WERI-Rb-1 (cell line): ENCODE results near the gene MYG1.

Experiments
- DNase-seq: peaks from one replicate; pipeline ENCODE4 v3.0.0-alpha.2; 2020
- H3K27ac ChIP-seq: fragments of 250-450 bp; sonication (Bioruptor Pico); 2 replicates; pipeline ENCODE4 v1.5.1; 2020; ENCODE audit warnings: mild to moderate bottlenecking, moderate library complexity
- H3K27me3 ChIP-seq: fragments of 250-450 bp; sonication (Bioruptor Pico); 2 replicates; pipeline ENCODE4 v1.5.1; 2021; ENCODE audit warnings: mild to moderate bottlenecking, low read depth, moderate library complexity; ENCODE audit not compliant: insufficient read depth, severe bottlenecking
- H3K36me3 ChIP-seq: fragments of 250-450 bp; sonication (Bioruptor Pico); 2 replicates; pipeline ENCODE4 v1.5.1; 2020; ENCODE audit warnings: mild to moderate bottlenecking, moderate library complexity
- H3K4me3 ChIP-seq: 2 replicates; pipeline ENCODE4 v1.5.1; 2011; ENCODE audit warnings: low read depth, mild to moderate bottlenecking, control low read depth, low read length
- H3K9me3 ChIP-seq: fragments of 250-450 bp; sonication (Bioruptor Pico); 2 replicates; pipeline ENCODE4 v1.5.1; 2021; ENCODE audit warnings: mild to moderate bottlenecking, moderate library complexity; ENCODE audit not compliant: severe bottlenecking
- TF ChIP-seq, protein P1 (sequence below): IDR thresholded peaks from 2 replicates; pipeline ENCODE4 v1.5.1; 2011; ENCODE audit warnings: low read depth, mild to moderate bottlenecking, control low read depth, inconsistent platforms, low read length

MYG1 gene

DNA sequence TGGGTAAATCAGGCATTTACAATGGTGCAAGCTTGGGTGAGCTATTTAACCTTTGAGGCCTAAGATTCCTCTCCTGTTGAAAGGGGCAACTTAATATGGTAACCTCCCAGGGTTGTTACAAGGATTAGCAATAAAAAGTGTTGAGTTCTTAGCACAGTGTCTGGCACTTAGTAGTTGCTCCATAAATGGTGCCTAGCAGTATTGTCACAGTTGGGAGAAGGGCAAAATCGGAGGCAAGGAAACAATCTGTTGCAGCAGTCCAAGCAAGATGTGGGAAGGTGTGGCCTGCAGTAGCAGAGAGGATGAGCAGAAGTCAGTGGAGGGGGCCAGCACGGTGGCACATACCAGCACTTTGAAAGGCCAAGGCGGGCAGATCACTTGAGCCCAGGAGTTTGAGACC, 44.0 kb downstream of the MYG1 start:
- Histone ChIP-seq H3K4me3 (no peak overlapping the region), H3K36me3 (no peaks in the 10 kb centered on the region), H3K9me3 (no peaks in the 10 kb centered on the region), H3K27me3 (no peaks in the 10 kb centered on the region), H3K27ac (no peak overlapping the region)
- DNase-seq, result no peak
- TF ChIP-seq, protein P1, sequence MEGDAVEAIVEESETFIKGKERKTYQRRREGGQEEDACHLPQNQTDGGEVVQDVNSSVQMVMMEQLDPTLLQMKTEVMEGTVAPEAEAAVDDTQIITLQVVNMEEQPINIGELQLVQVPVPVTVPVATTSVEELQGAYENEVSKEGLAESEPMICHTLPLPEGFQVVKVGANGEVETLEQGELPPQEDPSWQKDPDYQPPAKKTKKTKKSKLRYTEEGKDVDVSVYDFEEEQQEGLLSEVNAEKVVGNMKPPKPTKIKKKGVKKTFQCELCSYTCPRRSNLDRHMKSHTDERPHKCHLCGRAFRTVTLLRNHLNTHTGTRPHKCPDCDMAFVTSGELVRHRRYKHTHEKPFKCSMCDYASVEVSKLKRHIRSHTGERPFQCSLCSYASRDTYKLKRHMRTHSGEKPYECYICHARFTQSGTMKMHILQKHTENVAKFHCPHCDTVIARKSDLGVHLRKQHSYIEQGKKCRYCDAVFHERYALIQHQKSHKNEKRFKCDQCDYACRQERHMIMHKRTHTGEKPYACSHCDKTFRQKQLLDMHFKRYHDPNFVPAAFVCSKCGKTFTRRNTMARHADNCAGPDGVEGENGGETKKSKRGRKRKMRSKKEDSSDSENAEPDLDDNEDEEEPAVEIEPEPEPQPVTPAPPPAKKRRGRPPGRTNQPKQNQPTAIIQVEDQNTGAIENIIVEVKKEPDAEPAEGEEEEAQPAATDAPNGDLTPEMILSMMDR, result no peak

DNA sequence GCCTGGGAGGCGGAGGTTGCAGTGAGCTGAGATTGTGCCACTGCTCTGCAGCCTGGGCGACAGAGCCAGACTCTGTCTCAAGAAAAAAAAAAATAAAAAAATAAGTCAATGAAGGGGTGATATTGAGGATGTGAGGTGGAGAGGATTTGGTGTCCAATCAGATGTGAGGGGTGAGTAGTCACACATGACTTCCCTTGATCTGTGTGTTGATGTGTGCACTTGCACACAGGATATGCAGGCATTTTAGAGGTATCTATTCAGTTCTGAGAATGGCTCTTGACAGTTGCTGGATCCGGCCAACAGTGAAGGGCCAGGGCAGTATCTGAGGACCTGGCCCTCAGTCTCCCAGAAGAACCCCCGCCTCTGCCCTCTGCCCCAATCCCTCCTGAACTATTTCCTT, 44.5 kb downstream of the MYG1 start:
- Histone ChIP-seq H3K27ac (no peak overlapping the region), H3K4me3 (no peak overlapping the region)
- TF ChIP-seq, protein P1, result no peak

DNA sequence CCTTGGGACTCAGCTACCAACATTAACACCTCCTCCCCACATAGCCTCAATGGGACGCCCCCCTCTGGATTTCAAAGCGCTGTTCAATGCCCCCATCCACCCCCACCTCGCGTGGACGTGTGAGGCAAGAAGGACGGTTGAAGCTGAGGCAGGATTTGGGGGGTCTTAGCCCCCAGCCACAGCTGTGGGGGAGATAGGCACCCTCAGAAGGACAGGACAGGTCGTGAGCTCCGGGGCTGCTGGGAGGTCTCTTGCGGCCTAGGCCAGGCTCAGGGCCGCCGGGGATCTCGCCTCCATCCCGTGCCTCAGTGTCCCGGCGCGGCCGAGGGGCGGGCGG, 45.0 kb downstream of the MYG1 start:
- peak overlapping the region; percentile 59 for H3K4me3 ChIP-seq
- DNase-seq, result no peak
- no peak overlapping the region for H3K27ac ChIP-seq
- H3K27me3 ChIP-seq, result no peaks in the 10 kb centered on the region
- no peaks in the 10 kb centered on the region for H3K36me3 ChIP-seq
- TF ChIP-seq, protein P1, result no peak
- no peaks in the 10 kb centered on the region for H3K9me3 ChIP-seq

More for the DNA sequence above, 44.5 kb downstream of the MYG1 start:
- no peaks in the 10 kb centered on the region for H3K36me3 ChIP-seq
- DNase-seq, result no peak
- no peaks in the 10 kb centered on the region for H3K27me3 ChIP-seq
- H3K9me3 ChIP-seq, result no peaks in the 10 kb centered on the region

DNA sequence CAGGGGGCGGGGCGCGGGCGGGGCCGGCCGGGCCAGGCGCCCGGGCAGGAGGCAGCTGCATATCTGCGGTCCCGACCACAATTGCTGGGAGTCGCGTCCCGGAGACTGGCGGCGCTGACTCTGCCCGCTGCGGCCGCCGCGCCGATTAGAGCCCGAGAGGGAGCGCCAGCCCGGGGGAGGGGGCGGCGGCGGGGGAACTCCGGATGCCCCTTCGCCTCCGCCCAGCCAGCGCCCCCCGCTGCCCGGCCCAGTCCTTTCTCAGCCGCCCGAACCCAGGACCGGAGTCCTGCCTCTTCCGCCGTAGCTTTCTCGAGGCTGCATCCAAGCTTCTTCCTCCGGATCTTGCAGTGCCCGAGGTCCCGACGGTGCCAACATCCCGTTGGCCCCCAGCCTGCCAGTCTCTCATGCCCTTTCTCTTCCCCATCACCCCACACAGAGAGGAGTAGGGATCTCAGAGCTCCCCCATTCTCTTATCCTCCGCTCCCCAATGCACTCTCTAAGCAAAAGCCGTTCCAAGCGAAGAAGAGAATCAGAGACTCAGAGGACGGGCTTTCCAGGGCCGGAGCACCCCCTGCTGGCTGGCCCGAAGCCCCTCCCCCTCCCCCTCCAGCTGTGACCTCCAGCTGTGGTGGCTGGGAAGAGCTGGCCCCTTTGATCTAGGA, 45.5 kb downstream of the MYG1 start:
- DNase-seq, result peak; percentile 55
- TF ChIP-seq, protein P1, result peak; percentile 78
- no peaks in the 10 kb centered on the region for H3K36me3 ChIP-seq
- no peak overlapping the region for H3K27ac ChIP-seq
- H3K4me3 ChIP-seq, result peak overlapping the region; percentile 59
- H3K27me3 ChIP-seq, result no peaks in the 10 kb centered on the region
- H3K9me3 ChIP-seq, result no peaks in the 10 kb centered on the region

DNA sequence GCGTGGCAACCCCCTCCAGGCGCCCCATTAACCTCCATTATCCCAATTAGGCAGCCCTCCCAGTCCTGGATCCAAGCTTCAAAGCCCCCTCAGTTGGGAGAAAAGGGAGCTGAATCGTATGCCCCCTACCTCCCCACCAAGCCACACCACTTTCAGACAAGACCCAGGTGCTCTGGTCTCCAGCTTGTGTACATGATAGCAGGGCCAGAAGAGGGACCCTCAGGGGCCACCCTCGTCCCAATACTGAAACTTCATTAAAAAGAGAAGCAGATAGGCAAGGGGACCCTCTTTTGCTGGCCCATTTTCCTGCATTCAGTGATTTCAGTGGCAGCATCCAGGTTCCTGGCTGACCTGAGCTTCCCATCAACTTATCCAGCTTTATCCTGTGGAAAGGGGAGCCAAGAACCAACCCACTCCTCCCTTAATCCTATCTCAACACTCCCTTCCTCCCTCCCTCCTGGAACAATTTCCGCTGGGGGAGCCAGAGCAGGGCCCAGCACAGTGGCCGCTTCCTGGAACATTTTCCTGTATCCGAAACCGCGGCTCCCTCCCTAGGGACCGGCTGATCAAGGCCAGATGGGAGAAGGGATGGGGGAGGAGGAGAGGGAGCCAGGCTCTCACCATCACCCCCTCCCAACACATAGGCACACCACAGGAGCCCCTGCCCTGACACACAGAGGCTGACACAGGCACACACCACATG, 46.1 kb downstream of the MYG1 start:
- peak; percentile 69 for DNase-seq
- H3K36me3 ChIP-seq, result no peaks in the 10 kb centered on the region
- no peak overlapping the region; the same call in 1 of the 2 replicates for H3K4me3 ChIP-seq
- no peaks in the 10 kb centered on the region for H3K9me3 ChIP-seq
- H3K27me3 ChIP-seq, result no peaks in the 10 kb centered on the region
- TF ChIP-seq, protein P1, result no peak
- no peak overlapping the region for H3K27ac ChIP-seq
